Colonic mucosa (tissue), 4 donors: ENCODE measurements around the gene SNAPC5. TPM values are rescaled to one million over a fixed set of nuclear protein-coding genes. Genes with fewer than 3 reads are reported as not detected.

ENCODE experiments used
- DNase-seq: peaks from one replicate; pipeline ENCODE4 v3.0.0-alpha.2; 2020
- H3K27ac ChIP-seq: fragments of 200-600 bp; one replicate; pipeline ENCODE4 v1.8.0; 2021
- H3K27me3 ChIP-seq: fragments of 200-600 bp; one replicate; pipeline ENCODE4 v1.8.0; 2021
- H3K36me3 ChIP-seq: fragments of 200-600 bp; one replicate; pipeline ENCODE4 v1.8.0; 2021
- H3K4me1 ChIP-seq: fragments of 200-600 bp; one replicate; pipeline ENCODE4 v1.8.0; 2021; ENCODE audit warnings: mild to moderate bottlenecking
- H3K4me3 ChIP-seq: fragments of 200-600 bp; one replicate; pipeline ENCODE4 v1.8.0; 2021
- H3K9ac ChIP-seq, 2 donors: one replicate each; pipeline ENCODE4 v1.7.0; 2013; ENCODE audit warnings: control low read depth in 2 of 2, low read depth in 2 of 2, low read length in 2 of 2
- H3K9me3 ChIP-seq: fragments of 200-600 bp; one replicate; pipeline ENCODE4 v1.8.0; 2021
- CTCF ChIP-seq: fragments of 200-600 bp; IDR thresholded peaks from one replicate; pipeline ENCODE4 v1.8.0; 2022; ENCODE audit warnings: antibody characterized with exemption, mild to moderate bottlenecking
- intact Hi-C: fragments of 100-400 bp; cut with DNase I; formaldehyde crosslinking; loops from one replicate; pipeline ENCODE4 v1.14.1; 2022
- total RNA-seq, 2 donors: library from RNA; stranded (reverse); fragmentation: NEBNext Ultra II Directional in 1 of 2; extraction: Animal tissue kit (Norgen Biotek cat#: 25700) in 1 of 2; gene quantifications; one replicate each; pipeline ENCODE4 v1.2.1, GENCODE V29; 2021
- donor health status: healthy.
- donor health status: DM: no; HTN: no; CAD: no.
- donor health status: DM: no; HTN: no; CAD: no.

The SNAPC5 gene
- total RNA-seq, 2 donors from 2014 or later: 17.2 to 21.3 TPM

GRCh38 chr15:66523926-66524325 is 26.4 kb upstream of the SNAPC5 start:
- no peaks in the 10 kb centered on the region for H3K4me1 ChIP-seq
- no peak for TF ChIP-seq CTCF
- no peaks in the 10 kb centered on the region for H3K9me3 ChIP-seq
- DNase-seq: no peak
- no peak overlapping the region for H3K27ac ChIP-seq
- H3K27me3 ChIP-seq: no peaks in the 10 kb centered on the region
- H3K4me3 ChIP-seq: no peak overlapping the region
- intact Hi-C loops: no loop called here
- no peaks in the 10 kb centered on the region for H3K36me3 ChIP-seq
- no peak overlapping the region for H3K9ac ChIP-seq

- no peaks in the 10 kb centered on the region for H3K36me3 ChIP-seq
- H3K9ac ChIP-seq: no peak overlapping the region
- DNase-seq: no peak
- no peak overlapping the region for H3K27ac ChIP-seq
- H3K9me3 ChIP-seq: no peaks in the 10 kb centered on the region
- no peak overlapping the region for H3K4me3 ChIP-seq
- H3K27me3 ChIP-seq: no peaks in the 10 kb centered on the region
- no peaks in the 10 kb centered on the region for H3K4me1 ChIP-seq
- intact Hi-C loops: no loop called here
- no peak for TF ChIP-seq CTCF
Measured at GRCh38 chr15:66515901-66516322, 18.4 kb upstream of the SNAPC5 start.

GRCh38 chr15:66514586-66514985 is 17.0 kb upstream of the SNAPC5 start:
- intact Hi-C loops: no loop called here
- no peaks in the 10 kb centered on the region for H3K4me1 ChIP-seq
- no peak overlapping the region for H3K27ac ChIP-seq
- H3K27me3 ChIP-seq: no peaks in the 10 kb centered on the region
- H3K4me3 ChIP-seq: no peak overlapping the region
- no peak for DNase-seq
- TF ChIP-seq CTCF: no peak
- H3K36me3 ChIP-seq: no peaks in the 10 kb centered on the region
- no peak overlapping the region for H3K9ac ChIP-seq
- H3K9me3 ChIP-seq: no peaks in the 10 kb centered on the region

GRCh38 chr15:66508293-66508883 is 10.8 kb upstream of the SNAPC5 start:
- Histone ChIP-seq H3K9me3 (no peaks in the 10 kb centered on the region), H3K4me3 (no peak overlapping the region), H3K36me3 (no peaks in the 10 kb centered on the region), H3K27ac (no peak overlapping the region), H3K27me3 (no peaks in the 10 kb centered on the region), H3K4me1 (no peaks in the 10 kb centered on the region), H3K9ac (no peak overlapping the region)
- TF ChIP-seq CTCF: no peak
- no peak for DNase-seq
- intact Hi-C loops: no loop called here

GRCh38 chr15:66505818-66506217 is 8.3 kb upstream of the SNAPC5 start:
- H3K9ac ChIP-seq: peak overlapping the region; percentile 80 to 94
- H3K4me3 ChIP-seq: peak overlapping the region; percentile 85

More at GRCh38 chr15:66505818-66506217, 8.3 kb upstream of the SNAPC5 start:
- Histone ChIP-seq H3K36me3 (no peaks in the 10 kb centered on the region), H3K9me3 (no peaks in the 10 kb centered on the region), H3K27me3 (no peaks in the 10 kb centered on the region), H3K27ac (peak overlapping the region; percentile 78), H3K4me1 (peaks cover 6% of the 10 kb centered on the region)
- no peak for TF ChIP-seq CTCF
- intact Hi-C loops: no loop called here
- no peak for DNase-seq
